GM12878 (cell line): ENCODE results near the gene METTL9. TPM values are rescaled to one million over a fixed set of nuclear protein-coding genes. Genes with fewer than 3 reads are reported as not detected.

Source experiments
- ASH2L ChIP-seq: fragments of 300-600, 200-600 bp; sonication (generic); IDR thresholded peaks from 2 replicates; pipeline ENCODE4 v1.6.1; 2017; ENCODE audit warnings: low read depth, mild to moderate bottlenecking, borderline replicate concordance
- ATF7 ChIP-seq: fragments of 450-650 bp; IDR thresholded peaks from 2 replicates; pipeline ENCODE4 v1.6.1; 2016; ENCODE audit warnings: low read depth, mild to moderate bottlenecking
- DPF2 ChIP-seq: fragments of 450-650 bp; IDR thresholded peaks from 2 replicates; pipeline ENCODE4 v1.6.1; 2017; ENCODE audit warnings: mild to moderate bottlenecking
- EP300 ChIP-seq, 2 experiments: fragments of 150-350 bp in 1 of 2; IDR thresholded peaks; 2 replicates each; pipeline ENCODE4 v1.6.1; 2011 to 2012; ENCODE audit warnings: low read depth in 2 of 2, low read length in 2 of 2, borderline replicate concordance in 1 of 2, improper control_type of control experiment in 1 of 2, inconsistent platforms in 1 of 2; ENCODE audit not compliant: control insufficient read depth in 1 of 2
- GABPA ChIP-seq: IDR thresholded peaks from 2 replicates; pipeline ENCODE4 v1.6.1; 2014; ENCODE audit warnings: antibody characterized with exemption, low read depth, mild to moderate bottlenecking, inconsistent platforms
- IKZF2 ChIP-seq, 2 experiments: fragments of 450-650 bp; IDR thresholded peaks; 2 replicates each; pipeline ENCODE4 v1.6.1; 2017; ENCODE audit warnings: mild to moderate bottlenecking in 2 of 2, moderate library complexity in 2 of 2
- LARP7 ChIP-seq: fragments of 450-650 bp; IDR thresholded peaks from 2 replicates; pipeline ENCODE4 v1.6.1; 2017; ENCODE audit warnings: mild to moderate bottlenecking
- MEF2B ChIP-seq: fragments of 450-650 bp; IDR thresholded peaks from 2 replicates; pipeline ENCODE4 v1.6.1; 2018; ENCODE audit warnings: mild to moderate bottlenecking, moderate library complexity; ENCODE audit not compliant: partially characterized antibody, poor library complexity, severe bottlenecking
- MTA3 ChIP-seq: IDR thresholded peaks from 2 replicates; pipeline ENCODE4 v1.6.1; 2012; ENCODE audit warnings: low read length, inconsistent platforms, borderline replicate concordance
- NBN ChIP-seq: fragments of 450-650 bp; IDR thresholded peaks from 2 replicates; pipeline ENCODE4 v1.6.1; 2016
- NFIC ChIP-seq: IDR thresholded peaks from 2 replicates; pipeline ENCODE4 v1.6.1; 2012; ENCODE audit warnings: low read depth, mild to moderate bottlenecking, inconsistent platforms, low read length, moderate library complexity
- SMARCA5 ChIP-seq: fragments of 450-650 bp; IDR thresholded peaks from 2 replicates; pipeline ENCODE4 v1.6.1; 2017; ENCODE audit warnings: mild to moderate bottlenecking
- SRF ChIP-seq, 2 experiments: IDR thresholded peaks; 2 replicates each; pipeline ENCODE4 v1.6.1; 2011; ENCODE audit warnings: low read depth in 2 of 2, low read length in 2 of 2, mild to moderate bottlenecking in 1 of 2, moderate library complexity in 1 of 2
- YBX1 ChIP-seq: fragments of 450-650 bp; IDR thresholded peaks from 2 replicates; pipeline ENCODE4 v1.6.1; 2016; ENCODE audit warnings: antibody characterized with exemption
- polyA plus RNA-seq, 11 experiments: library from polyadenylated mRNA; depleted of rRNA in 4 of 11; unstranded in 6 of 11; stranded (reverse) in 5 of 11; fragments of >200 nt; fragmentation: Nextera tagmentation in 4 of 11; fragmentation: Illumina TruSeq in 1 of 11; extraction: Ambion mirVana in 4 of 11; extraction: Trizol in 1 of 11; gene quantifications; 1 replicate in 1 of 11; 2 replicates in 10 of 11; pipeline versions ENCODE4 v1.2.1 to v1.2.3, GENCODE V29; 2011 to 2016; ENCODE audit warnings: inconsistent platforms in 2 of 11, missing spikeins in 2 of 11, low read depth in 1 of 11
- total RNA-seq, 4 experiments: library from RNA; depleted of rRNA in 3 of 4; stranded (reverse); fragments of >200 nt in 3 of 4; fragmentation: Illumina TruSeq in 1 of 4; extraction: Trizol in 1 of 4; gene quantifications; 2 replicates each; pipeline versions ENCODE4 v1.2.1 to v1.2.3, GENCODE V29; 2013 to 2021
- TF ChIP-seq, protein P1 (sequence below): IDR thresholded peaks from 2 replicates; pipeline ENCODE4 v1.6.1; 2012; ENCODE audit warnings: improper control_type of control experiment, low read depth, low read length; ENCODE audit not compliant: insufficient replicate concordance
- TF ChIP-seq, protein P2 (sequence below): IDR thresholded peaks from 2 replicates; pipeline ENCODE4 v1.6.1; 2012; ENCODE audit warnings: low read depth, low read length, improper control_type of control experiment

Gene METTL9
- total and polyA plus RNA-seq, 10 of the 15 experiments (the other 5 are each of a cell fraction or from before 2014, with no cell fraction given), result 19.4 to 119 (median 101) TPM

DNA sequence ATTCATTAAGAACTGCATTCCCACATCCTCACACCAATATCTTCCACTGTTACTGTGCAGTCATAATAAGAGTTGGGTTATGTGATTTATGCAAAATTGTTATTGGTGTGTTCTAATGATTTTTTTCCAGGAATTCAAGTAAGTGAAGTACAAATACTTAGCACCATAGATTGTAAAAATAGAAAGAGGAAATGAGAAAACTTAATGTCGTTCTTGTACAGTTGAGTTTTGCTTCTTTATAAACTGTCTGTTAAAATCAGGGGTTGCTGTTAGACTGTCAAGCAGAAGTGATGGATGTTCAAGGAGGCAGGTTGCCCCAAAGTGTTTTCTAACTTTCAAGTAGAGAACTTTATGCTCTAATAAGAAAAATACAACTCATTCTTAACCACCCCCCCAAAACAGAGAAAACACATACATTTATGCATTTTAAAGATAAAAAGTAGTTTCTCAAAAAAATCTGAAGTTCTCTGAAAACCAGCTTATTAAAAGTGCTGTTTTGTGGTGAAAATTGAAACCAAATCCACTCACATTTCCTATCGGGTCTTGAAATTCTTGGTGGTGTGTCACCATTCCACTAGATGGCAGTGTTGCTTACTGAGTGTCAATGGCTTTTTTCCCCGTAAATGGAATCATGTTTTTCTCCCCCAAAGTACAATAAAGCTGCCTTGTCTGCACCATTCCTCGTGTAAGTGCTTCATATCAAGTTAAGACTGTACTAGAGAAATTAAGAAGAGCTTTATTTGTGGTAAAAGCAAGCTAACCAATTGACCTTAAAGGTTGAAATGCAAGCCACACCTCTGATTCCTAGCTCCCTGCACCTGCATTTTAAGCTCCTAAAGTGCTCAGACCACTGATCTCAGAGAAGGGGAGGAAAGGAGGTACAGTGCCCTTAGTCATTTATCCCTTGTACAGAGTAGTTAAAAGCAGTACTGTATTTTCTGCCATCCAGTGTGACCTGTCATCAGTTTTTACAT is 57.7 kb downstream of the METTL9 start (continued):
- TF ChIP-seq, protein P1, sequence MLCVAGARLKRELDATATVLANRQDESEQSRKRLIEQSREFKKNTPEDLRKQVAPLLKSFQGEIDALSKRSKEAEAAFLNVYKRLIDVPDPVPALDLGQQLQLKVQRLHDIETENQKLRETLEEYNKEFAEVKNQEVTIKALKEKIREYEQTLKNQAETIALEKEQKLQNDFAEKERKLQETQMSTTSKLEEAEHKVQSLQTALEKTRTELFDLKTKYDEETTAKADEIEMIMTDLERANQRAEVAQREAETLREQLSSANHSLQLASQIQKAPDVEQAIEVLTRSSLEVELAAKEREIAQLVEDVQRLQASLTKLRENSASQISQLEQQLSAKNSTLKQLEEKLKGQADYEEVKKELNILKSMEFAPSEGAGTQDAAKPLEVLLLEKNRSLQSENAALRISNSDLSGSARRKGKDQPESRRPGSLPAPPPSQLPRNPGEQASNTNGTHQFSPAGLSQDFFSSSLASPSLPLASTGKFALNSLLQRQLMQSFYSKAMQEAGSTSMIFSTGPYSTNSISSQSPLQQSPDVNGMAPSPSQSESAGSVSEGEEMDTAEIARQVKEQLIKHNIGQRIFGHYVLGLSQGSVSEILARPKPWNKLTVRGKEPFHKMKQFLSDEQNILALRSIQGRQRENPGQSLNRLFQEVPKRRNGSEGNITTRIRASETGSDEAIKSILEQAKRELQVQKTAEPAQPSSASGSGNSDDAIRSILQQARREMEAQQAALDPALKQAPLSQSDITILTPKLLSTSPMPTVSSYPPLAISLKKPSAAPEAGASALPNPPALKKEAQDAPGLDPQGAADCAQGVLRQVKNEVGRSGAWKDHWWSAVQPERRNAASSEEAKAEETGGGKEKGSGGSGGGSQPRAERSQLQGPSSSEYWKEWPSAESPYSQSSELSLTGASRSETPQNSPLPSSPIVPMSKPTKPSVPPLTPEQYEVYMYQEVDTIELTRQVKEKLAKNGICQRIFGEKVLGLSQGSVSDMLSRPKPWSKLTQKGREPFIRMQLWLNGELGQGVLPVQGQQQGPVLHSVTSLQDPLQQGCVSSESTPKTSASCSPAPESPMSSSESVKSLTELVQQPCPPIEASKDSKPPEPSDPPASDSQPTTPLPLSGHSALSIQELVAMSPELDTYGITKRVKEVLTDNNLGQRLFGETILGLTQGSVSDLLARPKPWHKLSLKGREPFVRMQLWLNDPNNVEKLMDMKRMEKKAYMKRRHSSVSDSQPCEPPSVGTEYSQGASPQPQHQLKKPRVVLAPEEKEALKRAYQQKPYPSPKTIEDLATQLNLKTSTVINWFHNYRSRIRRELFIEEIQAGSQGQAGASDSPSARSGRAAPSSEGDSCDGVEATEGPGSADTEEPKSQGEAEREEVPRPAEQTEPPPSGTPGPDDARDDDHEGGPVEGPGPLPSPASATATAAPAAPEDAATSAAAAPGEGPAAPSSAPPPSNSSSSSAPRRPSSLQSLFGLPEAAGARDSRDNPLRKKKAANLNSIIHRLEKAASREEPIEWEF, result peak; percentile 34
- TF ChIP-seq MTA3, result no peak; the same call in 1 of the 2 replicates
- TF ChIP-seq NBN, result peak; percentile 58; the same call in 1 of the 2 replicates
- TF ChIP-seq EP300 (IDR thresholded peaks at IDR 0.05; ENCODE audit: borderline replicate concordance in 1 of 2, control insufficient read depth in 1 of 2, low read depth in 2 of 2, low read length in 2 of 2), result peak; percentile 61 to 74; a peak in 3 of 4 replicates
- peak; percentile 81 for TF ChIP-seq MEF2B
- no peak for TF ChIP-seq ASH2L
- TF ChIP-seq YBX1, result no peak
- TF ChIP-seq, protein P2, sequence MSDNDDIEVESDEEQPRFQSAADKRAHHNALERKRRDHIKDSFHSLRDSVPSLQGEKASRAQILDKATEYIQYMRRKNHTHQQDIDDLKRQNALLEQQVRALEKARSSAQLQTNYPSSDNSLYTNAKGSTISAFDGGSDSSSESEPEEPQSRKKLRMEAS, result no peak
- TF ChIP-seq IKZF2 (IDR thresholded peaks at IDR 0.05), result peak; percentile 87 to 88
- TF ChIP-seq NFIC, result peak; percentile 44; the same call in 1 of the 2 replicates
- no peak for TF ChIP-seq GABPA
- peak; percentile 78; the same call in 1 of the 2 replicates for TF ChIP-seq SMARCA5
- TF ChIP-seq ATF7, result peak; percentile 51
- peak; percentile 89 for TF ChIP-seq DPF2
- no peak for TF ChIP-seq LARP7
- no peak for TF ChIP-seq SRF (IDR thresholded peaks at IDR 0.05; ENCODE audit: low read depth in 2 of 2, low read length in 2 of 2)
